HG03575 (cell line): Measurements from ENCODE around the gene TGM4.
"Not testable (repeated sequence)": the region's sequence is repeated elsewhere in the genome, so short reads cannot be mapped to it uniquely, and the experiment has no call there.

ENCODE experiments used
- ATAC-seq: cut with Tn5 transposase; IDR thresholded peaks from one replicate; pipeline ENCODE4 v1.9.1; 2021; ENCODE audit not compliant: unreplicated experiment, insufficient number of reproducible peaks, low FRiP score; ENCODE audit errors: extremely low read depth

Gene TGM4

DNA sequence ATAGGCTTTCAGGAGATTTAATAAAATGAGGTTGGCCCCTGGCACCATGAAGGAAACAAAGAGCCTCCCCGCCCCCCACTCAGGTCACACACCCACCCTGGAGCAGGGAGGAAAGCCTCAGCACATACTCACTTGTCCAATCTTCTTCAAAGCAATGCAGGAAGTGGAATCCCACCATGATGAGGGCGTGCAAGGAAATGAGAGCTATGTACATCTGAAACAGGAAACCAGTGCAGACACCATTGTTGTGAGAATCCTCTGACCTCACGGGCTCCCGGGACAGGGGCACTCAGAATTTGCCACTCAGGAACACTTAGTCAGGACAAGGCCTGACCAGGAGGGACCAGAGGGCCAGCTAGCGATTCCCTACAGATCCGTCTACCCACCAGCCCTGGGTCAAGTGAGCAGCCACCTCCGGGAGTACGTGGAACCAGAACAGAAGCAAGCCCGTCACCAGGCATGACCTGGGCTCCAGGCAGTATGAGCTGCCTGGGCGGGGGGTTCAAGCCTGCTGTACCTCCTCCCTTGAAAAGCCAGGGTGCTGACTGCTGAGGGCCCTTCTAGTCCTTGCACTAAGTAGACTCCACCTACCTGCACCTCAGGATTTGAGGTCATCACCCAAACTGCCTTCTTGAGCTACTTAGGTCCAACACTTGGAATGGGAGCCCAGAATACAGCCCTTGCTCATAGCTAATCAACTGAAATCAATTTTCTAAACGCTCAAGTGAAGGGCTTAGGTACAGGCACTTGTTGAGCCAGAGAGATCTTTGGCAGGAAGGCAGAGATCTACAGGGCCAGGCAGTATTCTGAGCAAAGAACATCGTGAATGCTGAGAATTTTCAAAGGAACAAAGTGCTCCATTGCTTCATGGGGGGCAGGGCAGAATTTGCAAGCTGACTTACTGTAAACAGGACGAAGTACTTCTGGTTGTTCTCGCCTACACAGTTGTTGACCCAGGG is 58.9 kb downstream of the TGM4 start:
- no peak for ATAC-seq

DNA sequence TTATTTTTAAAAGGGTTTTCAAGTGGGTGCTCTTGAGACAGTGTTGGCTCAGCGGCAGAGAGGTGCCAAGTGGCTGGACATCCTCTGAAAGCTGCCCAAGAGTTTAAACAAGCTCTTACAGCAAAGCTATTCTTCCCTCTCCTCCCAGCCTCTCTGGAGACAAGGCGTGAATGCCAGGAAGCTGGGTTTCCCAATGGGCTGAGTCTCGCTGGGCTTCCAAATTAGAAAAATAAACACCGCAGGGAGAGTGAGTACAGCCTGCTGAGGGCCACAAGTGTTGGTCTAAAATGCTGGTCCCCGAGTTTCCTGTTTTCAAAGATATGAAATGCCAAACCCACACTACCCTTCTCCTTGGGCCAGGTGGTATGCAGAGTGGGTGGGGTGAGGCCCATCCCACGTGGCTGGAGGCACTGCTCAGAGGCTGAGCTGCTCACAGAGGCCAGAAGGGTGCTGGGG is 65.2 kb downstream of the TGM4 start:
- no peak for ATAC-seq

DNA sequence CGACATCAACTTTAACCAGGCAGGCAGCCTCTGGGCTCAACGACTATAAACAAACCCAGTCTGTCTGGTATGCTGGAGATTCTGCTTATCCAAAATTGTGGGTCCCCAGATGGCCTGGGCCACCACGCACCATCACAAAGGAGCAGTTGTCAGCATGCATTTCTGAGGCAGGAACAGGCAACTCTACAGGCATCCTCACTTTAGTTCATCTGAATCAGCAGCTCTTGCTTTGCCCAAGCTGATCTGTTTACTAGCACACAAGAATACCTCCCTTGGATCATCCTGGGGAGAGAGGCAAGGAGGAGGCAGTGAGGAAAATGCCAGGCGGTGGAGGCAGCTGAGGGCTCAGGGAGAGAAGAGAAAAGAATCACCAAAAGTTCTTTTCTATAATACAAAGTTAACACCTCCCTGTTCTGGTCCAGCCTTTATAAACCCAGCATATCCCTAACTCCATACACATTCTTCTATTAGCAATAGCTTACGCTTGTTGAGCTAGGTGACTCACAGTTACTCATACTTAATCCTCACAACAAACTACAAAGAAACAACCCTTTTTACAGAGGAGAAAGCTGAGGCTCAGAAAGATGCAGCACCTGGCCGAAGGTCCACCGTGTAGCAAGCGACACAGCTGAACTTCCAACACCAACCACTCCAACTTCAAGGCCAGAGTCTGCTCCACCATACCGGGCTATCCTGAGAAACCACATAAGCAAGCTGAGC is 68.0 kb downstream of the TGM4 start:
- ATAC-seq, result no peak

DNA sequence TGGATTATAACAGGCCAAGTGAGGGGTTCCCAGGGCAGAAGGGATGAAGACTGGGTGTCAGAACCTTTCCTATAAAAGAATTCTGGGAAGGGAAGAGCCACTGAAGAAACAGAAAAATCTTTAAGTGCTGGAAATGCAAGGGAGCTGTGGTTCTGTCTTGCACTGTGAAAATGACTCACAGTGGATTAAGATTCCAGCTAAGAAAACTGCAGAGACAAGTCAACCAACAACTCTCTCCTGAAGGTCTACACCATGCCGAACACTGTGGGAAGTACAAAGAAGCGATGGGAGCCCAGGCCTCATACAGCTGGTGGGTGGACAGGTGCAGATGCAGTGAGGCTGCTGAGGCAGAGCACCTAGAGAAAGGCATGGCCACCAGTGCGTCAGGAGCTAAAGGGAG is 73.8 kb downstream of the TGM4 start:
- no peak for ATAC-seq

DNA sequence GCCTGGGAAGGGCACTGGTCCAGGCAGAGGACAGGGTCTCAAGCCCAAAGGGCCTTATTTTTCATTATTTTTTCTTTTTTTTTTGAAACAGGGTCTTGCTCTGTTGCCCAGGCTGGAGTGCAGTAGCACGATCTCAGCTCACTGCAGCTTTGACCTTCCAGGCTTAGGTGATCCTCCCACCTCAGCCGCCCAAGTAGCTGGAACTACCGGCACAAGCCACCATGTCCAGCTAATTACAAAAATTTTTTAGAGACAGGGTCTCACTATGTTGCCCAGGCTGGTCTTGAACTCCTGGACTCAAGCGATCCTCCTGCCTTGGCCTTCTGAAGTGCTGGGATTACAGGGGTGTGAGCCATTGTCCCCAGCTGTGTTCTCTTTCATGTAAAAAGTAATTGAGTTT is 75.4 kb downstream of the TGM4 start:
- not testable (repeated sequence) for ATAC-seq

DNA sequence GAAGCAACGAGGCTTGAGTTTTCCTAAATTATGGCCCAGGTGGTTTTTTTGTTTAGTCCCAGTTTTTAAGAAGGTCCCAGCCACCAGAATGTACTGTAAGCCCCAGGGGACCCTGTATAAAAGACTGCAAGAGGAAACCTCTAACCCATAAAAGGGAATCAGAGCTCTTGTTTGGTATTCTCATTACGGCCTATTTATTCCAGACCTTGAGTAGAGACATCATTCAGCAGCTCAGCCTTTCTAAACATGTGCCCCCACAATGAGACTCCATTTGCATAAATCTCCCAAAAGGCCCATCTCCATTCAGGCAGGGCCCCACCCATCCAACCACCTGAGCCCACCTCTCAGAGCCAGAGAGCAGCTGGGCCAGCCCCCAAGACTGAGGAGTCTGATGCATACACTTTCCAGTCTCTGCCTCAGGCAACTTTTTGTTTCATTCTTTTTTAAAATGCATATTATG is 75.9 kb downstream of the TGM4 start:
- ATAC-seq, result no peak

DNA sequence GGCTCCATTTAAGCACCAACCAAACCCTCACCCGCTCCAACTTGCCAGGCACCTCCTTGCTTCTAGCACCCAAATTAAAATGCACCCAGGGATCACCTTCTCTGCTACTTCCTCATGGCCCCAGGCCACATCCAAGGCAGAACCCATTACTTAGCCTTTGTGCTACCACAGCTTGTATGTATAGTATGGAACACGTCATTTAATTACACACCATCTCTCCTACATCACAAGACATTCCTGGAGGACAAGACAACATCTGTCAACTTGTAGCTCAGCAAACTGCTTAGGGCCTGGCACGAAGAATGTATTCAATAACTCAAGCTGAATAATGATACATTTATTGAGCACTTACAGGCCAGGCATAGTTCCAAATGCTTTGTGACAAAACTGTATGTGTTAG is 78.3 kb downstream of the TGM4 start:
- ATAC-seq, result no peak

DNA sequence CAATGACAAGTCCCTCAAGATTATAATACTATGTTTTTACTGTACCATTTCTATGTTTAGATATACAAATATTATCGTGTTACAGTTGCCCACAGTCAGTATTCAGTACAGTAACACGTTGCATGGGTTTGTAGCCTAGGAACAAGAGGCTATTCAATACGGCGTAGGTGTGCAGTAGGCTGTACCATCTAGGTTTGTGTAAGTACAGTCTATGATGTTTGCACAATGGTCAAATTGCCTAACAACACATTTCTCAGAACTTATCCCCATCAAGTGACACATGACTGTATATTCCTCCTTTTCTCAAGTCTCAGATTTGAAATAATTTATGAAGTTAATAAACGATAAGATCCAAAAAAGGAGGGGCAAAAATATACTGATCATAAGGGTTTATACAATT is 79.9 kb downstream of the TGM4 start:
- no peak for ATAC-seq

DNA sequence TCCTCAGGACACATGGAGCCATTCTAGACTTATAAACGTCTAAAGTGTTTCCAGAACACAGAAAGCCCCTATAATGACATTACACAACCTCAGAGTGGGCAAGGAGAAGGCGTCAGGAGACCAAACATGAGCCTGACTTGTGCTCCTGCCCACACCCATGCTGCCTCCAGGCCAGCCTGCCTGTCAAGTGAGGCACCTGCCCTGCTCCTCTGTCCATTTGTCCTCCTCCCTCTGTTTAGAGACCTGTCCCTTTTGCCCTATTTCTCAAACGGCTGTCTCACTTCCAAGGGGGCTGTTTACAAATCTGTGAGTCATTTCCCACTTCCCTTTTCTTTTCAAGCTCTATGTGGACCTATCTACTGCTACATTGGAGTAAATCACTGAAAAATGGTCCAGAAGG is 80.6 kb downstream of the TGM4 start:
- ATAC-seq, result peak; percentile 51

DNA sequence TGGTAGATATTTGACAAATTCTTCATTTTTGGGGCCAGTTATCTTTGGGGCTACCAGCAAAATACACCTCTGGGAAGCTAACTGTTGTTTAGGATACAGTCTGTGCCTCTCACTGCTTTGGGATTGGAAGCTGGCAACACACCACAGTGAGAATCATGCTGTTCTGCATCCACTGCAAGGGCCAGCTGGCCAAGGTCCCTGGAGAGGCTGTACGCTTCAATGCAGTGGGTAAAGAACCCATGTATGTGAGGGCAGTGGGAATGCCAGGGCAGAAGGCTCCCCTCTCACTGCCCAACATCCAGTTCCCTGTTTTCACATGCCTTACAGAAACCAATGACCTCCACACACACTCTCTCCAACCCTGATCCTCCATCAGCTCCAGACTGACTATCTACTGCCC is 81.5 kb downstream of the TGM4 start:
- no peak for ATAC-seq

DNA sequence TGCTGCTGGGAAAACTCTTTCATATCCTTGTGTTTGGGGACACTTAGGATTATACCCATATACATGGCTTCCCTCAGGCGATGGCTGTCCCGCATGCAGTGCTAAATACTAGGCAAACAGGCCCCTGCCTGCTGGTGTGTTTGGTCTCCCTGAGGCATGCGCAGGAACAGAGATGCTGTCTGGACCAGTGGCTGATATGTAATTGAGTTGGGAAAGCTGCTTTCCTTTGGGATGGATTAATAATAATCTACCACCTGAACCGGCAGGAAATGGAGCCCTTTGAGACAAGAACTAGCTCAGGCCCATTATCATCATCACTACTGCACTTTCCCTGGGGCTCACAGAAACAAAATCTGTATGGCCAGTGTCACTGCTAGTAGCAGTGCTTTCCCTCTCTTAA is 83.6 kb downstream of the TGM4 start:
- ATAC-seq, result no peak

DNA sequence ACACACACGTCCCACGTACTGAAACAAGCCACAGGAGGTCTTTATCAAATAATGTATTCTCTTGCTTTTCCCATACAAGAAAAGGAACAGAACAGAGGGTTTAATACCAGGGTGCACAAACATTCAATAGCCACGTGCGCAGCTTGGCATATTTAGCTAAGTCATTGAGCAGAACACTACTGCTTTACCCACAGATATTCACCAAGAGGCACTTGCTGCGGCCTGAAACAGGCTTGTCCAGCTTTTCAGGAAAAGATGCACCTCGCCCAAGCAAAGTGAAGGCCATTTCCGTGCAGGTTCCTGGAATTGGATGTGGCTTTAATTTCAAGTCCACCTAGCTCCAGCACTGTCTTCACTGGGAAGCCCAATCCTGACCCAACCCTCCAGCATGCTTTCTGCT is 84.0 kb downstream of the TGM4 start:
- no peak for ATAC-seq

DNA sequence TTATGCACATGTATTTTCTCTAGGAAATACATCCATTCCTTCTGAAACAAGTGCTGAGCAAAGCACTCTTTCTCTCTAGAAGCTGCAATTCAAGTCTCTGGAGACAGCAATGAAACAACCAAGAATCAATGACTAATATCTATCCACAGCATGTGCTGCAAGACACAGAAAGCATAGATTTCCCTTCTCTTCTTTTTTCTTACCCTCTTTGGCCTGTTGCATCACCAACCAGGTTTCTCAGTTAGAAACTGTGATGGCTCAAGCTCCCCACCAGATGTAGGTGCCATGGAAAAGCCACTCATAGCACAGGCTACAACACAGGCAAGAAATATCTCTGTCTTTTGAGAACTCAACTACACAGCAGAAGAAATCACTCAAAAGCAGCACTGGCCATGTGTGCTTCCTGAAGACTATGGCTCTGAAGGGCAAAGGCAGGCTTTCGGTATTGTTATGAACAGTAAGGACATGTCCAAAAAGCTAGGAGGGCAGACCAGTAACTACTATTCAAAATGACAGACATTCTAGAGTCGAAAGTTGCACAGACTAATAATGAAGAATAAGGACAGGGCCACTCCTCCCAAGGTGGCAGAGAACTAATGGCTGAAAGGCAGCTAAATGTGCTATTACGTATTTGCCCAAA is 86.1 kb downstream of the TGM4 start:
- no peak for ATAC-seq

DNA sequence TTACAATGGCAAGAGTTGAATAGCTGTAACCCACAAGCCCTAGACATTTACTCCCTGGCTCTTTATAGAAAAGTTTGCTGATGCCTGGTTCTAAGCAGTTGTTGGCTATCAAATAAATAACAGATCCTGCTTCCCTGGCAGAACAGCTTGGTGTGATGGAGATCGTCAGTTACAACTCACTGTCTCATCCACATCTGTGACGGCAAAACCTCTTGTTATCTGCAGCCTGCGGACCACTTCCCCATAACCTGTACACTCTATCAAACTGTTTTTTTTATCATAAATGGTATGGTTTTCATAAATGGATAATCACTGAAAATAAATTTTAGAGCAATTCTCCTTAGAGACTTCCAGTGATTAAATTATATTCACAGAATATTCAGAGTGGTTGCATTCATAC is 87.5 kb downstream of the TGM4 start:
- ATAC-seq, result no peak

DNA sequence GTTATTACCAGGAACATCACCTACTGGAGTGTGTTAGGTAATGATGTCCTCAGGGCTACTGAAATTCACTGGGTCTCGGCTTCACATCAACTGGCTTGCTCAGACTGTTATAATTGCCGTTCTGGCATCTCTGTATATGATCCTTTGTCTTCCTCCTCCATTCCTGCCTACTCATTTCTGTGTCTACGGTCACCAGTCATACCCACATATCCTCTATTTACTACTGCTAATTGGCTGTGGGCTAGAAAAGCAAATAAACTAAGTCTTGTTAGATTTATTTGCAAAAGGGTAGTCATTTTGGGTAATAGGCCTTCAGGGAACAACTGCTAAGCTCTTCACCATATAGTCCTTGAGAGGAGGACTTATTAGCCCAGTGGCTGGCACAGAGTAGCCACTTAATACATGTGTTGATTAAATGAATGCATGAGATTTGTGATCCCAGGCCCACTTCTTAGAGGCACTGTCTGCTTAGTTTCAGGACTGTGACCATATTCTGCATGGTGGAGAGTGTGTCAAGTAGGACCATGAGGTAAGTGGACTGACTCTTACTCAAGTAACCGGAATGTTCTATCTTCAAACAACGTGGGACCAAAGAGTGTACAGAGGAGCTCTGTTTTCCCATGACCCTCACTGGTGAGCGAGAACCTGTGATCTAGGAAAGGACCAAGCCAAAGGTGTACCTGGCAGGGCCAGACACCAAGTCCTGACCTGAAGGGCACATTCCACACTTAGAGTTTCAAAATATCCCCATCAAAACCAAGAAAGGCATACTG is 88.4 kb downstream of the TGM4 start:
- no peak for ATAC-seq

DNA sequence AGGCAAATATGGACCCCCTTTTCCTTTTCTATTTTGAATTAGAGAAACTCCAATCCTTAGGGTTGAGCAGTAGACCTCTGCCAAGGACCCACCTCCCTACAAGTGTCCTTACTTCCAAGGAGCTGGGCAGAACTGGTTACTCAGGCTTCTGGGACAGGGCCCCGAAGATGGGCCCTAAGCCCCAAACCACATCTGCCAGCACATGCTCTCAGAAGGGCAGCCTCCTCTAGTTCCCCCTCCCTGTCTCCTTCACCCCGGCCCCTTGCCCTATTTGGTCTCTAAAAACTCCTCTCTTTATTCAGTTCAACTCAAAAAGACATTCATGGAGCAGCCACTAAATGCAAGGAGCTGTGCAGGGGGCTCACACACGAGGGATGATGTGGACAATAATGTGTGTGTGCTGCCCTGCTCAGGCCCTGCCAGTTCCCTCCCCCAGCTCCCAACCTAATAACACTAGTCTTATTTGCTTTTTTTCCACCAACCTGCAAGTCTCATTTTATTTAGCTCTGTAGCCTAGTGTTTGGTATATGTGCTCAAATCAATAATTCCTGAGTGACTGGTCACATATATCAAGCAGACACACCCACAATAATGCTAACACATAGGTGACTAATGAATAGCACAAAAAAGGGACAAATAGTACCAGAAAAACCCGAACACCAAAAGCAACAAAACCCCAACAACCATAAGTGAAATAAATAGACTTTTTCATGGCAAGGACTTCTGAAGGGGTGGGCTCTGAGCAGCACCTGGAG is 89.3 kb downstream of the TGM4 start:
- ATAC-seq, result no peak
